HG03095 (cell line): ENCODE measurements around the gene HPS1.

Experiments used
- ATAC-seq: cut with Tn5 transposase; IDR thresholded peaks from one replicate; pipeline ENCODE4 v1.9.1; 2021; ENCODE audit warnings: moderate library complexity; ENCODE audit not compliant: unreplicated experiment

Gene HPS1

DNA sequence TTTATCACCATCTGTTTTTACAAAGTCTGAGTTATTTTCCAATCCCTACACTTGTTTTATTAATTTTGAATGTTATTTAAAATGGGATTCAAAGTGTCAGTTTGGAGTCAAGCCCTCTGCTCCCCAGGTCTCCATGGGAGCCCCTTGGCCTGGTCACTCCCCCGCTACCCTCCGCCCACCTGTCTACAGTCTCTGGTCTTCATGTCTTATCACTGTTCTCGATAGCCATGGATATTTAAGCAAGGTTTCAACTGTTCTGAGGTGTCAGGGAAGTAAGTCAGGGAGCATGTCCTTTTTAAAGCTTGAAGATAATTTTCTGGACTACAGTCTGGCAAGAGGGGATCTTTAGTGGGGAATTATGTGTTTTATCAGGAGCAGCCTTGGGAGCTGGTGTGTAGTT, 19.1 kb upstream of the HPS1 start:
- no peak for ATAC-seq

DNA sequence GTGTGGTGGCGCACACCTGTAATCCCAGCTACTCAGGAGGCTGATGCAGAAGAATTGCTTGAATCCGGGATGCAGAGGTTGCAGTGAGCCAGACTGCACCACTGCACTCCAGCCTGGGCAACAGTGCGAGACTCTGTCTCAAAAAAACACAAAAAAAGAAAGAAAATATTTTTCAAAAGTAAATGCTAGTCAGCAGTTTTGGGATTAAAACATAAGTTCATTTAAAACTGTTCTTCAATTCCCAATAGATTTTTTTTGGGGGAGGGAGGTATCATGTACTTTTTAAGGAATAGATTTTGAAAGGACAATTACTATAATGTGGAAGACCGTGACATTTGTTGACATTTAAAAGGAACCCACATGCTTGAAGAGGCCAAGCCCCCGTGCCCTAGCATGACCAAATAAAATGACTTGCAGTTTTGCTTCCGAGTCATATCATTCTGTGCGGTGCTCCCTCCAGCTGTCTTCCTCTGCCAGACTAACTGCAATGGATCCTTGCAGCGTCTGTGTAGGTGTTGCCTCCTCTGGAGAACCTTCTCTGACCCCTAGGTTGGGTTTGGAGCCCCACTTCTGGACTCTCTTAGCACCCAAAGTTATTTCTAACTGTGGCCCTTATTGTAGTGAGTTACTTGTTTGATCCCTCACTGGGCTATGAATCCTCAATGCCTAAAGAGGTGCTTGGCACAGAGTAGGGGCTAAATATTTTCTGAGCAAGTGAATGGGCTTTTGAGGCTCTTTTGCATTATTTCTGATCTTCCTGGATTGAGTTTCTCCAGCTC, 17.4 kb upstream of the HPS1 start:
- ATAC-seq: no peak

DNA sequence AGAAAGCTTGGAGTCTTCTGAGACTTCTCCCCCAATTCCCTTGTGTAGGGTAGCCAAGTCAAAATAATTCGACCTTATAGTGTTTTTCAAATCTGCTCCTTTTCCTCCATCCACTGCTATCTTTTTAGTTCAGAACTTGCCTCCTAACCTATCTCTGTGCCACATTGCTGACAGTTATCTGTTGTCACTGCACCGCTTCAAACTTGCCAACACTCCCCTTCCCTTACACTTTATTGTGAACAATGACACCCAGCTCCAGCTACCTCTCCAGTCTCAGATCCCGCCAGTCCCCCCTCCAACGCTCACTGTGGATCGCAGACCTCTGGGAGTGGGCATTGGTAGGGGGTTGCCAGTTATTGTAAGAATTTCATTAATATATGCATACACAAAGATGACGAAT, 16.3 kb upstream of the HPS1 start:
- ATAC-seq: no peak

DNA sequence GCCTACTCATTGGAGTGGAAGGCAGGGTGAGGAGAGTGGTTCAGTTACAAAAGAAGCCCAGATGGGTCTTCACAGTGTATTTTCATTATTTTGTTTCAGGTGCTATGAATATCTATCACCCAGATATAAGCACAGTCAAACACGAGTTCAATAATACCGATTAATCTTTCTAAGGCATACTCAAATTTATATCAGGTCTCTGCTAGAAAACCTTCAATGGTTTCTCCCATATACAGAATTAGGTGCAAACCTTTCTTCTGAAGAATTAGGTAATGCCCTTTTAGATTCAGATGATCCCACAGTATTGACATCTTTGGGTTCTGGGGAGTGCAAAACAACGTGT, 14.7 kb upstream of the HPS1 start:
- ATAC-seq: no peak

DNA sequence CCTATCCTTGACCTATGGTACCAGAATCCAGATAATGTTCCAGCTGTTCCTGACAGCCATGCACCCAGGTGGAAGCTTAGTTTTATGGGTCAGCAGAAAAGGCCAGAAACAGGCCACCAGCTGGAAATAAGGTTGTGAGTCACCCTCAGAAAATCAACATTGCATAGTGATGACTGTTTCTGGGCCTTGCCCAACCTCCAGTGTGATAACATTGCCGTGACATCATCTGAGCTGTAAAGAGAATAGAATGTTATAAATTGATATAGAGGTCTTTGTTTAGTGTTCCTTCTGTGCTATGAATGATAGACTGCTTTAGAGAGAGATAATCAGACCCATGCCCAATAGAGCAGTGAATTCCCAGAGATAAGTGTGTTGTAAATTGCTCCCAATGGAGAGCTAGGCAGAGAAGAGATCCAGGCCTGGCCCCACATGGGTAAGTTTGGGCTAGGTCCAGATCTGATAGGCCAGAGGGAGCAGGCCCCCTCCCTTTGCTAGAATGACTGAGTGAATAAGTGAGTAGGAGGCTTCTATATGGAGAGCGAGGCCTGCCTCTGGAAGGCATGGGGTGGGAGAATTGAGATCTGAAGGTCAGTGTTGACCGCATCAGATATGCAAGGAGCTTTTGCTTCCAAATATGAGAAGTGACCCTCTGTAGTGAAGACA, 14.2 kb upstream of the HPS1 start:
- ATAC-seq: no peak

DNA sequence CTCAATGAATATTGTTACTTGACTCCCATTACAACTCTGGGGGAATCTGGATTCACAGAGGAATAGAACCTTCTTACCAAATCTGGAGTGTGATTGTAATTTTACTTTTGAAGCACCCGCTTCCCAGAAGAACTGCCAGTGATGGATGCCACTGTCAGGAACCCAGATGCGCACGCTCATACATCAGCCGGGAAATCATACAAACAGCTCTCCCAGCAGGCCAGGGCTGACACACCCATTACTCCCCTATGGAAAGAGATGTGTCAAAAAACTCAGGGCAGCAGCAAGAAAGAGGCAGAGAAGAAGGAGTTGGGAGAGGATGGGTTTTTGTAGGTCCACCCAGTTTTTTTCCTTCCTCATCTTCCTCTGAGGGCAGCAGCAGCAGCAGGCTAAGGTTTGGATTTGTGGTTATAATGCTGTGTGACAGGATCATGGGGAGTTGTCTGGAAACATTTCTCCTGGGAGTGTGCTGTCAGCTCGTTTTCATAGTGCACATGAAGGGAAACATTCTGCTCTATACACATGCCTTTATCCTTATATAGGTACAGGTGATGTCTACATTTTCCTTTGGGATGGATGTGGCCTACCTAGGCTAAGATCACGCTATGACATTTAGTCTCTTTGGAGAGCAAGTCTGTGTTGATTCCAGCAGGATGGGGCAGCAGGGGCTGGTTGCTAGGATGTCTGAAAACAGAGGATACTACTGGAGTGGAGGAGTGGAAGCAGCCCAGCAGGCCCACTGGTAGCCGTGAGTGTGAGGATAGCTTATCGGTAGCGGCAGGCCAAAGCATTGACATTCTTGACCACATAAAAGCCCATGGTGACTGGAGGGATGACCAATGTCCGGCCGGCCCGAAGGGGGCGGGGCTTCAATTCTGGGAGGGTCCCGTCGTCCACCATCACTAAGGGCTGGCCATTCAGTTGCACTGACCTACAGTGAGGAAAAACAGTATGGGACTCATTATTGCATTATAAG, 12.4 kb upstream of the HPS1 start:
- no peak for ATAC-seq

DNA sequence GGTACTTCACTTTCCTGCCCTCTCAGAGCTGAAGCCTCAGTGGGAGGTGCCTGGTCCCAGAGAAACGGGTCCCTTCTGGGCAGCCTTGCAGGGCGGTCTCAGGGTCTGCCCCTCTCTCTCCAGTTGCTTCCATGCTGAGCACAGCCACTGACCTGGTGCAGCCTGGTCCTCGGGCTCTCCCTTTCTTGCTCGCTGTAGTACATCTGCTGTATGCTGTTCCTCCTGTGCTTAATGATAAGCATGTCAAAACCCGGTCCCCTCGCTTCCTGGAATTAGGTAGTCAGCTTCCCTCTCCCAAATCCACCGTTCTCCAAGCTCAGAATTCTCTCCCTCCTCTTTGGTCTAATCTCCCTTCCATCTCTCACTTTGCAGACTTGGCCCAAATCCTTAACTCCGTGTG, 11.0 kb upstream of the HPS1 start:
- no peak for ATAC-seq

DNA sequence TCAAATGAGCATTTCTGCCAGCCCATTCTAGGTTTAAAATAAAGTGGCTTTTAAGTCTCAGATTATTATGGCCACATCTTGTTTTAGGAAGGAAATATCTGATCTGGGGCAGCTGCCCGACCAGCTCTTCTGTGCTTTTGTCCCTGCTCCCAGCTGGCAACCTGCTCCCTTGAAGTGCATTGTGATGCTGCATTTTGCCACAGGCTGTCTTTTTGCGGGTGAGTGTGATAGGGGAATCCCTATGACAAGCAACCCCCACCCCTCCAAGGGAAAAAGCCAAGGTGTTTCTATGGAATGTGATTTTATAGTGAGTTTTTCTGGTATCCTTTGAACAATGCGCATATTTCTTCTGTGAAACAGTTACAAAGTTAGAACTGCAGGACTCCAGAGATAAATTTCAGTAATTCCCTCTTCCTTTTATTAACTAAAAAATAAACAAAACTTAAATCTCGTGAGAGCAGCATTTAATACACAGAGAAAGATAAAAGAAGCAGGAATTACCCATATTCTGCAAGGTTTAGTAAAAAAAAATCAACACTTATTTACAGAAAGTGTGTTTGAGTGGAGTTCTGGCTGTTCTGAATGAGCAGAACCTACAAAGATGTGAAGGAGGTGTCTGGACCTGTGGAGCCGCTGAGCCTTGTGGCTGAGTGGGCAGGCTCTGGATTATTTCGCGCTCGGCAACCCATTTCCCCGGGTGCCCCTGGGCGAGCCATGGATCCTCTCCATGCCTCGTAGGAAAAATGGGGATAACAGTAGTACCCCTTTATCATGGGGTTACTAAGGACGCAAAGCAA, 10.1 kb upstream of the HPS1 start:
- ATAC-seq: no peak

DNA sequence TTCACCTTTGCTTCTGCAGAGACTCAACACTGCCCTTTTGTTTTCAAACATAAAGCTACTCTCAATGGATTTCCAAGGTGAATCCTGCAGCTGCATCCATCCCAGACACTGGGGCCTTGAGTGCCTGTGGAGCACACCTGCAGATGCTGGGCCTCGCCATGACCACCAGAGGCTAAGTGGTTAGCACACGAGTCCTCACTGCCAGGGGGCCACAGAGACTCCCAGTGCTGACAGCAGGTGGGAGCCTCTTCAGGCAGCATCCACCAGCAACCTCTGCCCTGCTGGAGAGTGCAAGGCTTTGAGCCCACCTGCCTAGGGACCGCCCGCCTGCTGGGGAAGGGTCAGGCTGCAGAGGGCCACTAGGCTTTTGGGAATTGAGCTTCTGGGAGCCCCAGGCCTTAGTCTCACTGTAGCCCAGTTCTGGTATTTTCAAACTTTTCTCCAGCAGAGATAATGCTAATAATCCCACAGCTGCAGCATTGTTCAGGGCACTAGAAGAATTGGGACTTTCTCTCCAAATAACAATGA, 9.4 kb upstream of the HPS1 start:
- no peak for ATAC-seq

DNA sequence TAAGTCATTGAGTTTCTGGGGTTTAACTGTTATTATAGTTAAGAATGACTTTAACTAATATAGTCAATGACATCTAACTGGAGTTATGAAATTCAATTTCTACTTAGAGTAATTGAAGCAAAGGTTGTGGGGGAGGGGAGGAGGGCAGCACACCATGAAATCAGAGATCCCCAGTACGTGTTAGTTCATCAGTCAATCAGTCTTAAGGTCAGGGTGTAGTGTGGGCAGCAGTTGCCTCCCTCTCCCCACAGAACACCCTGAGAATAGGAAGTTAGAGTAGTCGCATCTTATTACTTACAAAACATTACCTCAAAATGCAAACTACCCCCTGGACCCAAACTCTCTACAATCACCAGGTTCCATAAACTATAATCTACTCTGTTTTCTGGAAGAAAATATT, 7.0 kb upstream of the HPS1 start:
- ATAC-seq: no peak

DNA sequence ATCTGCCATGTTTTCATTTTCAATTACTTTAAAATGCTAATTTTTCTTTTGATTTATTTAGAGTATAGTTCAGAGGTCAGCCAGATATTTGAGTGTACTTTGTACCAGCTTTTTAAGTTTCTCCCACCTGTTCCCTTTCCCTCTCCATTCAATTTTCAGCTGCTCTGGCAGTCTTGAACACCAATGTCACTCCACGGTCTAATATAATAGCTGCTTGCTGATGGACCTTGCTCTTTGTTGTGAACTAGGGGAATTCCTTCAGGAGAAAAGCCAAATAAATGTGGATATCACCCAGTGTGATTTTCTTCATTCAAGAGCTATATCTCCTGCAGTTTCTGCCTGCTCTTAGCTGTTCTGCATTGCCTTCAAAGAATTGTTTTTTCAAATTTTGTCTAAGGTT, 3.9 kb upstream of the HPS1 start:
- ATAC-seq: no peak

DNA sequence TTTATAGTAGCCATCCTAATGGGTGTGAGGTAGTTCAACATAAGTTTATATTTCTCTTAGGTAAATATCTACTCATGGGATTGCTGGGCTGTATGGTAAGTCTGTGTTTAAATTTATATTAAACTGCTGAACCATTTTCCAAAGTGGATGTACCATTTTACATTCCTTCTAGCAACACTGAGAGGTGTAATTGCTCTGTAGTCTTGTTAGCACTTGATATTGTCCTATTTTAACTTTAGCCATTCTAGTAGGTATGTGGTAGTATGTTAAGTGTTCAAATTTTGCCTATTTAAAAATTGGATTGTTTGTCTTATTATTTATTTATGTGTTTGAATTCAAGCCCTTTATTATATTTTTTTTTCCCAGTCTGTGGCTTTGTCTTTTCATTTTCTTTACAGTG, 2.6 kb upstream of the HPS1 start:
- ATAC-seq: no peak

DNA sequence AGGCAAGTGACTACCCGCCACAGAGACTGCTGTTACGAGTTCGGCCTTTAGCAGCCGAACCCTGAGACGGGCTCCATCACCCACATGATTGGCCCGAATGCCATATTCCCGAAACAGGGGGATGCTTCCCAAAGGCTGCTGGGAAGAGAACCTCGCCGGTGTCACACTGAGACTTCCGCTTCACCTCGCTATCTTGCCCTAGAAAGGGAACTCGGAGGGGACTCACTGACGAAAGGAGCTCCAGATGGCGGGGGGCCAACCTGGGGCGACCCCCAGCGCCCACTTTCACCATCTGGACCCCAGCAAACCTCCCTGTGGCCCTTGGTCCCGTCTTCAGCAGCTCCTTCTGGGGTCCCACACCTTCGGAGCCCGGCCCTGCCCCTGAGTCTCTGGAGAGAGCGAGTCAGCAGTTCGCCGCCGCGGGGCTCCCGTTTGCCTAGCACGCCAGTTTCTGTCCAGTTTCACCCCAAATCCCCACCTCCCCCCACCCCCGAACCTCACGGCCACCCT, 529 bp downstream of the HPS1 start:
- peak; percentile 31 for ATAC-seq

DNA sequence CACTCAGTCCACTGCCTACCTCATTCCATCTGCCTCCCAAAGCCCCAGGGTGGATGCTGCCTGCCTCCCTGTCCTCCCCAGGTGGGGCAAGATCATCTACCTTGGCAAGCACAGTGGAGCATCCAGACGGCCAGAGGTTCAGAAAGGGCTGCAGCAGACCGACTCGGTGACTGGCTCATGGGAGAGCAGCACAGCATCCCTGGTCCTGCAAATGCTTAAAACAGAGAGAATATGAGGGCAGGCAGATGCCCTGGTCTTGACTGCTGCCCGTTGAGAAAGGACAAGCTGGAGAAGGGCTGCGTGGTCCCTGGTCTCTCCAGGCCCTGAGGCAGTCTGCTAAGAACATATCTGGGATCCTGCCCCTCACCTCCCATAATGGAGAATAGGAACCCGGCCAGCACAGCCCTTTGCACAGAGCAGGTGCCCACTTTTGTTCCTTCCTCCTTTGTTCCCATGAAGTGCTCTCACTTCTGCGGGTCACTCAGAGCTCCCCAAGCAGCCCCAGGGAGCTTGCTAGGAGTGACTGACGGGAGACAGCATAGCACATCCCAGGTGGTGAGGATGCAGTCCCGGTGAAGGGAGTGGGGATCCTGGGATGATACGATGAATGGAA, 1.4 kb downstream of the HPS1 start:
- no peak for ATAC-seq

DNA sequence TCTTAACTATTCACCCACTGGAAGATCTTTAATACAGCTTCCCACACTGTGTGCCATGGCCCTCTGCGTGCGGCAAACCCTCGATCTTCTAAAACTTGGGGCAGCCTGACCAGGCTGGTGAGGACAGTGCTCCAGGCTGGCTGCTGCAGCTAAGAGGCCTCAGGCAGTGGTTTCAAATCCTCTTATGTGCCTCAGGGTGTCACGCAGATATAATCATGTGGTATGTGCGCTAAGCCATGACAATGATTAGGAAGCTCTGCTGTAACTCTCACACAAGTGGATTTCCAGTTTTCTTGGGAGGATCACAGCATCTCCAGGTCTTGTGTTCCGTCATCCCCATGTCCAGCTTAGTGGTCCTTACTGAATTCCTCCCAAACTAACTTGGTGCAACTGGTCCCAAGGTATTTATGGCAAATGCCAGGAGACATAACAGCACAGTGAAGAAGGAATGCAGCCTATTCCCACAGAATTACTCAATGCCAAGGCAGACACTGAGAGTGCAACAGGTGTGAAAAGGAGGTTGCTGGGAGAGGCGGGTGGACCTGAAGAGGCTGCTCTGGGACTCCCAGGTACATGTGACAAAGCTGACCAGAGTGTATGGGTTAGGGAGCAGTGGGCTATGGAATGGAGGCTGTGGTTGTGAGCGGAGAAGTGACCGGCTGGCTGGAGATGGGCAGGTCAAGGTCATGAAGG, 2.3 kb downstream of the HPS1 start:
- no peak for ATAC-seq

DNA sequence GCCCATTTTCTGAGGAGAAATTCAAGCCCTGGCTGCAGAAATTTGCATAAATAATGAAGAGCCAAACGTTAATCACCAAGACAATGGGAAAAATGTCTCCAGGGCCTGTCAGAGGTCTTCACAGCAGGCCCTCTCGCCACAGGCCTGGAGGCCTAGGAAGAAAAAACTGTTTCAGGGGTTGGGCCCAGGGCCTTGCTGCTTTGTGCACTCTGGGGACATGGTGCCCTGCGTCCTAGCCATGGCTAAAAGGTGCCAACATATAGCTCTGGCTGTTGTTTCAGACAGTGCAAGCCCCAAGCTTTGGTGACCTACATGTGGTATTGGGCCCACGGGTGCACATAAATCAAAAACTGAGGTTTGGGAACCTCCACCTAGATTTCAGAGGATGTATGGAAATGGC, 8.0 kb downstream of the HPS1 start:
- ATAC-seq: no peak

DNA sequence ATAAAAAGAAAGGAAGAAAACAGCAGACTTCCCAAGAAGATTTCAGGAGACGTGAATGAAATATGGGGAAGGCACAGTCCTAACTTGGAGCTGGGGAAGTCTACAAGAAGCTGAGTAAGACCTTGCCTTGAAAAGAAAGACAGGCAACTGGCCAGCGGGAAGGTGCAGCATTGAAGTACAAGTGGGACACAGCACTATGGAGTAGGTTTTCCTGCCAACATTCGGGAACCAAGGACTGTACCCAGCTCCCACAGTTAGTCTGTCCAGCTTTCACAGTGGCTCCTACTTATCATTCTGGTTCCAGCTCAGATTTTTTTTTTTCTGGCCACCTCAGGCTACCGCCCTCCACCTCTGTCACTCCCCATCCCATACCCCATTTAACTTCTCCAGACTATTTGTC, 10.0 kb downstream of the HPS1 start:
- ATAC-seq: no peak

DNA sequence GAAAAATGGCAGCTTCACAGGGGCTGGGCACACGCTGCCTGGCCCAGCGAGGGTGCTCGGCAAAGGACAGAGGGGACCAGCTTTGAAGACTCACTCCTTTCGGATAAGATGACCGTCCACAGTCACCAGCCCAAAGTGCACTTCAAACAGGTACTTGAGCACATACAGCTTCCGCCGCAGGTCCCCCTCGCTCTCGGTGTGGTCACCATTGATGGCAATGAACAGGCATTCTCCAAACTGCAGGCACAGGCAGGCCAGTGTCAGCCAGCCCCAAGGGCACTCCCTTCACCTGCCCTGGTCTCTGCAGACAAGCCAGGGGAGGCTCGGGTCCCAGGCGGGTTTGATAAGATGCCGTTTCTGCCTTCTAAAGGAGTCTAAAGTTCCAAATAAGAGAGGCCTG, 11.6 kb downstream of the HPS1 start:
- no peak for ATAC-seq

DNA sequence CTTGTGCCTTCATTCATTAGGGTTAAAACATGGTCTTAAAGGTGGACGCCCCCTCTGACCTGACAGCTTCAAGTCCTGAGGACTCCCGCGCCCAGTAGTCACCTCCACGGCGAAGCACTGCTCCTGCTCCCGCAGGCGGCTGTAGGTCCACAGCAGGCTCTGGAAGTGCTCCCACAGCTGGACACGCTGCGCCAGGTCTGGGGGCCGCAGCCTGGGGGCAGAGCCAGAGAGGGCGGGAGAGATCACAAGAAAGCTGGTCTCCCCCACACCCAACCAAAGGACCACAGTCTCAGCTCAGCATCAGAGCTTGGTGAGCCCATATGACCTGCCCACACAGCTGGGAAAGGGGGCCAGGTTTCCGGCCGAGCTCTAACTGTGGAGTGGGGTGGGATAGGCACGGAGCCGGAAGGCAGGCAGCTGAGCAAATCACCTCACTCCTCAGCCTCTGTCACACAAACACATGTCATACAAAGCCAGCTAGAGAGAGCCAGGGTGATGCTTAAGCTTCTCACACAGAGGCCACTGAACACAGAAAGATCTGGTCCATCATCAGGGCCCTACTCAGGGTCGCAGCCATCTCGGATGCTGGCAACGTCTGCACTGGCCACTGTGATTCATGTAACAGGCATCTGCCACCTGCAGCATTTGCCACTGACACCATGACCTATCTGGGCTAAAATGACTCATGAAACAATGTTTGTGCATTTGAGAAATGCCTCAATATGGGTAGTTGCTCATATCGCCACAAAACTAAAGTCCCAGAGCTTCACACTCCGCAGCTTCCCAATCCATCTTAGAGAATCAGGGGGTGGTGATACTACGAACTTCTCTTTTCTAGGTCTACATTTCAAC, 12.6 kb downstream of the HPS1 start:
- no peak for ATAC-seq
